ENCODE results near the gene FGF8. TPM values are rescaled to one million over a fixed set of nuclear protein-coding genes. Genes with fewer than 3 reads are reported as not detected.

Gene FGF8
- total and polyA plus RNA-seq, 9 of the 15 experiments (the other 6 are each of a cell fraction or from before 2014, with no cell fraction given): 0.13 to 0.82 (median 0.37) TPM; not detected in 5

DNA sequence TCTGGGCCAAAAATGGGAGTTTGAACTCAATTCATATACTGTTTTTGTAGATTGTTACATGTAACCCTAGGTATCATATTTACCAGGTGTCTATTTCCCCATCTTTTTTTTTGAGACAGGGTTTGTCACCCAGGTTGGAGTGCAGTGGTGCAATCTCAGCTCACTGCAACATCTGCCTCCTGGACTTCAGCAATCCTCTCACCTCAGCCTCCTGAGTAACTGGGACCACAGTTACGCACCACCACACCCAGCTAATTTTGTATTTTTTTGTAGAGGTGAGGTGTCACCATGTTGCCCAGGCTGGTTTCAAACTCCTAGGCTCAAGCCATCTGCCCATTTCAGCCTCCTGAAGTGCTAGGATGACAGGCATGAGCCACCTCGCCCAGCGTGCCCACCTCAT is 52.7 kb downstream of the FGF8 start:
- H3K27ac ChIP-seq (ENCODE audit: extremely low read depth, low read depth, low read length): no peak overlapping the region
- H3K27me3 ChIP-seq (ENCODE audit: control insufficient read depth in 2 of 2, insufficient read depth in 2 of 2, low read length in 2 of 2): no peaks in the 10 kb centered on the region
- ChIA-PET CTCF (ENCODE audit: low intra/inter-chr PET ratio) (no interaction called here), POLR2A (no interaction called here)
- FAIRE-seq (no peak), ATAC-seq (no peak), DNase-seq (ENCODE audit: extremely low read depth in 1 of 4, low spot score in 3 of 4) (no peak)
- H3K9me3 ChIP-seq (replicated peaks; ENCODE audit: control insufficient read depth, insufficient read depth, low read depth, low read length): no peaks in the 10 kb centered on the region
- no peak overlapping the region for H2AFZ ChIP-seq (ENCODE audit: low read depth, low read length)
- H4K20me1 ChIP-seq (replicated peaks; ENCODE audit: control insufficient read depth, insufficient read depth, low read length): no peaks in the 10 kb centered on the region
- H3K9ac ChIP-seq (ENCODE audit: insufficient read depth in 1 of 2, low read depth in 2 of 2, low read length in 2 of 2): no peak overlapping the region
- BruUV-seq (replicated peaks): no TSS peak
- peaks cover 2% of the 10 kb centered on the region; the same call in 1 of the 3 replicates for H3K79me2 ChIP-seq (ENCODE audit: control insufficient read depth, insufficient read depth, low read length)
- no peaks in the 10 kb centered on the region for H3K36me3 ChIP-seq (ENCODE audit: control insufficient read depth, insufficient read depth, low read length)
- TF ChIP-seq, protein P1, sequence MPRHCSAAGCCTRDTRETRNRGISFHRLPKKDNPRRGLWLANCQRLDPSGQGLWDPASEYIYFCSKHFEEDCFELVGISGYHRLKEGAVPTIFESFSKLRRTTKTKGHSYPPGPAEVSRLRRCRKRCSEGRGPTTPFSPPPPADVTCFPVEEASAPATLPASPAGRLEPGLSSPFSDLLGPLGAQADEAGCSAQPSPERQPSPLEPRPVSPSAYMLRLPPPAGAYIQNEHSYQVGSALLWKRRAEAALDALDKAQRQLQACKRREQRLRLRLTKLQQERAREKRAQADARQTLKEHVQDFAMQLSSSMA (CRISPR knock-in tag; IDR thresholded peaks at IDR 0.05): no peak
- TF ChIP-seq ERF (CRISPR knock-in tag; IDR thresholded peaks at IDR 0.05): no peak
- TF ChIP-seq, protein P2, sequence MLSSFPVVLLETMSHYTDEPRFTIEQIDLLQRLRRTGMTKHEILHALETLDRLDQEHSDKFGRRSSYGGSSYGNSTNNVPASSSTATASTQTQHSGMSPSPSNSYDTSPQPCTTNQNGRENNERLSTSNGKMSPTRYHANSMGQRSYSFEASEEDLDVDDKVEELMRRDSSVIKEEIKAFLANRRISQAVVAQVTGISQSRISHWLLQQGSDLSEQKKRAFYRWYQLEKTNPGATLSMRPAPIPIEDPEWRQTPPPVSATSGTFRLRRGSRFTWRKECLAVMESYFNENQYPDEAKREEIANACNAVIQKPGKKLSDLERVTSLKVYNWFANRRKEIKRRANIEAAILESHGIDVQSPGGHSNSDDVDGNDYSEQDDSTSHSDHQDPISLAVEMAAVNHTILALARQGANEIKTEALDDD (IDR thresholded peaks at IDR 0.05): no peak
- TF ChIP-seq LCOR (CRISPR knock-in tag; IDR thresholded peaks at IDR 0.05): no peak
- TF ChIP-seq, protein P3, sequence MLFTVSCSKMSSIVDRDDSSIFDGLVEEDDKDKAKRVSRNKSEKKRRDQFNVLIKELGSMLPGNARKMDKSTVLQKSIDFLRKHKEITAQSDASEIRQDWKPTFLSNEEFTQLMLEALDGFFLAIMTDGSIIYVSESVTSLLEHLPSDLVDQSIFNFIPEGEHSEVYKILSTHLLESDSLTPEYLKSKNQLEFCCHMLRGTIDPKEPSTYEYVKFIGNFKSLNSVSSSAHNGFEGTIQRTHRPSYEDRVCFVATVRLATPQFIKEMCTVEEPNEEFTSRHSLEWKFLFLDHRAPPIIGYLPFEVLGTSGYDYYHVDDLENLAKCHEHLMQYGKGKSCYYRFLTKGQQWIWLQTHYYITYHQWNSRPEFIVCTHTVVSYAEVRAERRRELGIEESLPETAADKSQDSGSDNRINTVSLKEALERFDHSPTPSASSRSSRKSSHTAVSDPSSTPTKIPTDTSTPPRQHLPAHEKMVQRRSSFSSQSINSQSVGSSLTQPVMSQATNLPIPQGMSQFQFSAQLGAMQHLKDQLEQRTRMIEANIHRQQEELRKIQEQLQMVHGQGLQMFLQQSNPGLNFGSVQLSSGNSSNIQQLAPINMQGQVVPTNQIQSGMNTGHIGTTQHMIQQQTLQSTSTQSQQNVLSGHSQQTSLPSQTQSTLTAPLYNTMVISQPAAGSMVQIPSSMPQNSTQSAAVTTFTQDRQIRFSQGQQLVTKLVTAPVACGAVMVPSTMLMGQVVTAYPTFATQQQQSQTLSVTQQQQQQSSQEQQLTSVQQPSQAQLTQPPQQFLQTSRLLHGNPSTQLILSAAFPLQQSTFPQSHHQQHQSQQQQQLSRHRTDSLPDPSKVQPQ (CRISPR knock-in tag; IDR thresholded peaks at IDR 0.05; ENCODE audit: borderline replicate concordance): no peak
- no peak for TF ChIP-seq TAF15 (IDR thresholded peaks at IDR 0.05; ENCODE audit: low read depth, low read length)
- no peak for TF ChIP-seq ZEB2 (IDR thresholded peaks at IDR 0.05)
- TF ChIP-seq RFX5 (IDR thresholded peaks at IDR 0.05; ENCODE audit: low read depth, low read length): no peak
- TF ChIP-seq, protein P4, sequence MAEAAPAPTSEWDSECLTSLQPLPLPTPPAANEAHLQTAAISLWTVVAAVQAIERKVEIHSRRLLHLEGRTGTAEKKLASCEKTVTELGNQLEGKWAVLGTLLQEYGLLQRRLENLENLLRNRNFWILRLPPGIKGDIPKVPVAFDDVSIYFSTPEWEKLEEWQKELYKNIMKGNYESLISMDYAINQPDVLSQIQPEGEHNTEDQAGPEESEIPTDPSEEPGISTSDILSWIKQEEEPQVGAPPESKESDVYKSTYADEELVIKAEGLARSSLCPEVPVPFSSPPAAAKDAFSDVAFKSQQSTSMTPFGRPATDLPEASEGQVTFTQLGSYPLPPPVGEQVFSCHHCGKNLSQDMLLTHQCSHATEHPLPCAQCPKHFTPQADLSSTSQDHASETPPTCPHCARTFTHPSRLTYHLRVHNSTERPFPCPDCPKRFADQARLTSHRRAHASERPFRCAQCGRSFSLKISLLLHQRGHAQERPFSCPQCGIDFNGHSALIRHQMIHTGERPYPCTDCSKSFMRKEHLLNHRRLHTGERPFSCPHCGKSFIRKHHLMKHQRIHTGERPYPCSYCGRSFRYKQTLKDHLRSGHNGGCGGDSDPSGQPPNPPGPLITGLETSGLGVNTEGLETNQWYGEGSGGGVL (CRISPR knock-in tag; IDR thresholded peaks at IDR 0.05): no peak
- TF ChIP-seq POLR3A (IDR thresholded peaks at IDR 0.05; ENCODE audit: borderline replicate concordance, extremely low read depth, insufficient read depth, insufficient read length): no peak
- no peak overlapping the region for H3K4me2 ChIP-seq (ENCODE audit: insufficient read depth, low read length)
- H3K9me1 ChIP-seq (ENCODE audit: control insufficient read depth, insufficient read depth, low read length): no peaks in the 10 kb centered on the region
- 90% methylated on average over 3 of the region's 3 CpGs for WGBS (ENCODE audit: insufficient coverage, low coverage, missing lambda C conversion rate)
- in situ Hi-C loops (cut with MboI): no loop called here
- intact Hi-C loops (cut with micrococcal nuclease): no loop called here
- peaks cover 0 to 3% of the 10 kb centered on the region in 2 experiments; a peak in 3 of 5 replicates for H3K4me1 ChIP-seq (replicated peaks in 1 of 2; ENCODE audit: control insufficient read depth in 2 of 2, insufficient read depth in 2 of 2, low read length in 2 of 2)
- no peak overlapping the region for H3K4me3 ChIP-seq

Measured in K562 (cell line).